Stimulated activated CD8-positive, alpha-beta memory T cell treated with anti-CD3 and anti-CD28 coated beads, Interleukin-12 subunit alpha, Interleukin-12 subunit beta, amount 100 ng/mL, for 24 hours (primary cell): ENCODE measurements around the gene IL6R.
"Not testable (repeated sequence)": the region's sequence is repeated elsewhere in the genome, so short reads cannot be mapped to it uniquely, and the experiment has no call there.

ENCODE experiments used
- DNase-seq: peaks from one replicate; pipeline ENCODE4 v3.0.0-alpha.2; 2020; ENCODE audit errors: extremely low read depth

IL6R gene

GRCh38 chr1:154406886-154407197 is 1.7 kb downstream of the IL6R start:
- DNase-seq: no peak

DNA sequence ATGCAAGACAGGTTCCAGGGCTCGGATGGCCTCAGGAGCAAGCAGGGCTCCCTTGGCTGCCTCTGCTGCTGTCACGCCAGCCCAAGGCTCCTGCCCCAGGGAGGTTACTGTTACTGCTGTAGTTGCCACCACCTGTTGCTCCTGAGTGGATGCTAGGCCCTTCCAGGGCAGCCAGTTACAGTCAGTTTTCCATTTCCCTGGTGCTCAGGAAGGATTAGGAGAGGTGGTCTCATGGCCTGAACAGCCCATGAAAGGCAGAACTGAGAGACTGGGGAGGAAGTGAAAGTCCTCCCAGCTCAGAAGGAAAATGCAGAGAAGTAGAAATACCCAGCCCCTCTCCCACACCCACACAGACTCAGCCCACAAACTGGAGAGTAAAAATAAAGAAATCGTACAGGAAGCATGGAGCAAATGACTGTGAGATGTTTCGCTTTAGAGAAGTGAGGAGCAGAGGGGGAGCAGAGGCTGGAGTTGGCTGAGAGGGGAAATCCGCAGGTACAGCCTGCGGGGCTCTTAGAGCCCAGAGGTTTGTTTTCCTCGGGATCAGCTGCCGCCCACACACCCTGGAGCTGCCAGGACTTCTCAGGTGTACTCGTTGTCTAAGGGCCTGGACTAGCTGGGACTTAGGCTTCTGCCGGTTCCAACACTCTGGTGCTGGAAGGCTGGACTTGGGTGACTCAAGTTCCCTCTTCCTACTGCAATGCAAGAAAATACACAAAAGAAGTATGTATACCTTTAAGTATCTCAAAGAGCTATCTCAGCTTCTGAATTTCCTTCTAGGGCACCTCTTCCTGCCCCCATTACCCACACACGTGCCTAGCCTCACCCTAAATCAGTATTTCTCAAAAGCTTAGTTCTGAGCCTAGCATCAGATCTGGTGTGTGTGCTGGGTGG is 2.3 kb downstream of the IL6R start:
- no peak for DNase-seq

GRCh38 chr1:154408174-154408777 is 3.1 kb downstream of the IL6R start:
- no peak for DNase-seq

DNA sequence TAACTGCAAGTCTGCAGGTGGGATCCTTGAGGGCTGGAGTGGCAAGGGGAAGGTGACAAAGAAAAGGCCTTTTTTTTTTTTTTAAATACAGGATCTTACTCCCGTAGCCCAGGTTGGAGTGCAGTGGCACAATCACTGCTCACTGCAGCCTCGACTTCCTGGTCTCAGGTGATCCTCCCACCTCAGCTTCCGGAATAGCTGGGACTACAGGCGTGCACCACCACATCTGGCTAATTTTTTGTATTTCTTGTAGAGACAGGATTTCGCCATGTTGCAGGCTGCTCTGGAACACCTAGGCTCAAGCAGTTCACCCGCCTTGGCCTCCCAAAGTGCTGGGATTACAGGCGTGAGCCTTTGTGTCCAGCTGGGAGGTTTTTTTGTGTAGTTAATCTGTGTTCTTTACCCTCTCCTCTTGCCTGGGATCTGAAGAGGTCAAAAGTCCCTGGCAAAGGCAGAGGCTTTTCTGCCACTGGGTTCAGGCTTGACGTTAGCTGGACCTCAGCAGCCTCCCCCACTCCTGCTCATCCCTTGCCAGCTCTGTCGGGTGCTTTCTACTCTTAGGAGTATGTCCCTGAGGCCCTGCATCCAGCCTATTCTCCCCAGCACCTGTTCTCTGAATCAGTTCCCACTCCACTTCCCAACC is 5.2 kb downstream of the IL6R start:
- DNase-seq: no peak

- DNase-seq: no peak
These were observed 6.4 kb downstream of the IL6R start for GRCh38 chr1:154411525-154411924.

DNA sequence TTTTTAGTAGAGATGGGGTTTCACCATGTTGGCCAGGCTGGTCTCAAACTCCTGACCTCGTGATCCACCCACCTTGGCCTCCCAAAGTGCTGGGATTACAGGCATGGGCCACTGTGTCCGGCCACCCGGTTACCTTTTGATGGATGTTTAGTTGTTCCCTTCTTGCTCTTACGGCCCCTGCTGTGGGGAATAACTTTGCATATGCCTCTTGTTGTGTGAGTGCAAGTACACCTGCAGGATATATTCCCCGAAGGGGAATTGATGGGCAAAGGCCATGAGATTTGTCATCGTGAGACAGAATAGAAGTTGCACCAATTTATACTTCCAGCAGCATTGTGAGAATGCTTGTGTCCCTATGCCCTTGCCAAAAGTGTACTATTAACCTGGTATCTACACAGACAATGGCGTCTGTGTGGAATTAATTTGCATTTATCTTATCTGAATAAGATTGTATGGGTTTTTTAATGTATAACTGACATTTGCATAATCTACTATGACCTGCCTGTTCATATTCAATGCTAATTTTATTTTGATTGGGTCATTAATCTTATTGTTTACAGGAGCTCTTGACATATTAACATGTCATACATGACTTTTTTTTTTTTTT is 8.1 kb downstream of the IL6R start:
- no peak for DNase-seq

GRCh38 chr1:154414606-154415005 is 9.5 kb downstream of the IL6R start:
- DNase-seq: no peak

DNA sequence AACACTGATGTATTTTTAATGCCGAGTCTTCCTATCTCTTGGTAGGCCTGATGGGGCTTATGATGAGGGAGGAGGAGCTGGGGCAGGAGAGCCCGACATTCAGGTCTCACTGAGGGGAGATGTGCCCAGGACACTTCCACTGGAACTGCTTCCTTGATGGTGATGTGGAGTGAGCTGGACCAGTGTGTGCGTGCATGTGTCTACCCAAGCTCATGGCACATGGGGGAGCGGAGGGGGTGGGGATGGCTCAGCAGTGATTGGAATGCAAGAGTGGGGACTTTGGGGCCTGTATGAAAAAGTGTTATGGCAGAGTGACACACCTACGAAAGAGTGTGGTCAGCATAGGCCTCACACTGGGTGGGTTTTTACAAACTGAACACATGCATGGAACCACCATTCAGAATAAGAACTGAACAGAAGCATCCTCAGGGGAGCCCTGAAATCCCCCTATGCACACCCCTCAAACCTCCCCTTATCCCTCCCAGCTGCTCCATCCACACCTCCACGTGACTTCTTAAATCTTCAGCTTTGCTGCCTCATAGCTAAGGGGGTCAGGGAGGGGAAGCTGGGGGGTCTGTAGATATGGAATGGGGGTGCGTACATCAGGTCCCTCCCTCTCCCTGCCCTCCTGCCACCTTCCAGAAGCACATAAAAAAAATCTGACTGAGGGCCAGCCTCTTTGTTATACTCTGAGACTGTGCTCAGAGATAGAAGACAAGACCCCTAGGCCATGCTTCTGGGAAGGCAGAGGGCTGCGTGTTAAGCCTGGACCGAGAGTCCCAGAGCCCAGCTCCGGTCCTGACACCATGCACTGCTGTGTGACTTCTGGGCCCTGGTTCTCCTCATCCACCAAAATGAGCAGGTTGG is 11.6 kb downstream of the IL6R start:
- DNase-seq: no peak

DNA sequence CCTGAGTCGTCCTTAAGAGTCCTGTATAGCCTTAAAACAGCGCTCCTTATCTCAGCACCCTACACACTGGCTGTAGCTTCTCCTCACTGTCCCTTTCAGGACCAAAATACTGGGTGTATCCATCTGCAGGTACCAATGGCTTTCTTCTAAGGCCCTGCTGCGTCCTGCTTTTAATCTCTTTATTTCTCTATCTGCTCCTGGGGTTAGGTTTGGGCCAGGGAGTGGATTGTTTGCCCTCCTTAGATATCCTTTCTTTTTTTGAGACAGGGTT is 12.1 kb downstream of the IL6R start:
- no peak for DNase-seq

DNA sequence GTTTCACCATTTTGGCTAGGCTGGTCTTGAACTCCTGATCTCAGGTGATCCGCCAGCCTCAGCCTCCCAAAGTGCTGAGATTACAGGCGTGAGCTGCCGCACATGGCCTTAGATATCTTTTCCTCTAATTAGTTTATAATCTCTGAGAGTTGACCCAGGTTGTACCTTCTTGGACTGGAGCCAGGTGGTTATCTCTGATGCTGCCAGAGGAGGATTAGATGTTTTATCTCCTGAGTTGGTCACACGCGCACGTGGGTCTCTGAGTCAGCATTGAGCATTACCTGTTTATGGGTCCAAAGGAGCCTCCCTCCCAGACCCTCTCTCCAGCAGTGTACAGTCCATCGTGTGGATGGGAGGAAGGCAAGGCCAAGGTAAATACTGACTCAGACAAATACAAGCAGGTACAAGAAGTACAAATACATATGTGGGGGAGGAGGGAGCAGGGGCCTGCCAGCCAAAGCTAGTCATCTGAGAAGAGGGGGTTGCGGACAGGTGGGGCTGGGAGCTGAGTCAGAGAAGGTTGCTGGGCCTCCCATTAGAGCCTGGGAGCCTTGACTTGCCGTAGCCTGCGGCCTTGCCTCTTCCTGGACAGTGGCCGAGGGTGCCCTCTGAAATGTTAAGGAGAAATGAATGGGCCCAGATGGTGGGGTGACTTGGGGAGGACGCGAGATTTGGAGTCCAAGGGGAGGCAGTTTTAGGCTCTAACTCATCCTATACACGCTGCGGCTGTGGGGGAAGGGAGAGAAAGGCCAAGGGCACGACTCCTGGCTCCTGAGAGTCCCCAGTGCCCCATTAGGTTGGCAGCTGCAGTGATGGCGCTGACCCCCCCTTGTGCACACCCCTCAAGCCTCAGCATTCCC is 13.1 kb downstream of the IL6R start:
- DNase-seq: no peak

- no peak for DNase-seq
These were observed 13.9 kb downstream of the IL6R start for GRCh38 chr1:154418923-154419619.

GRCh38 chr1:154419620-154420571 is 14.8 kb downstream of the IL6R start:
- DNase-seq: no peak

- no peak for DNase-seq
These were observed 16.1 kb downstream of the IL6R start for GRCh38 chr1:154420961-154421924.

GRCh38 chr1:154422049-154422448 is 16.9 kb downstream of the IL6R start:
- not testable (repeated sequence) for DNase-seq

DNA sequence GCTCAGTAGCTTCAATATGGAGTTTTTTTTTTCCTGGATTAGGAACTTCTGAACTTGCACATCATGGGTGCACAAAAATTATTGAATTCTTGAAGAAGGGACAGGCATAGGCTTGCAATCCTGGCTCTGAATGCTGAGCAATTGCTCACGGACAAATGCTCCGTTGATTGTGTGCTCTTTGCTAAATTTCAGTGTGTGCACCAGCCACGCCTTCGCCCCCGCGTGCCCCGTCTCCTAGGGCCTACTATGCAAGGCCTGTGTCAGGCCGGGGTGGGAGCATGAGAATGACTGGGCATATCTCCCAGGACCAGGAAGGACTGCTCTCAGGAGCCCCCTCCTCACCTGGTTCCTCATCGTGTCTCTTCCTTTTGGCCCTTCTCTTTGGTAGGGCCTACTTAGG is 17.4 kb downstream of the IL6R start:
- no peak for DNase-seq

GRCh38 chr1:154423304-154423987 is 18.3 kb downstream of the IL6R start:
- no peak for DNase-seq

GRCh38 chr1:154423988-154424326 is 18.8 kb downstream of the IL6R start:
- no peak for DNase-seq

DNA sequence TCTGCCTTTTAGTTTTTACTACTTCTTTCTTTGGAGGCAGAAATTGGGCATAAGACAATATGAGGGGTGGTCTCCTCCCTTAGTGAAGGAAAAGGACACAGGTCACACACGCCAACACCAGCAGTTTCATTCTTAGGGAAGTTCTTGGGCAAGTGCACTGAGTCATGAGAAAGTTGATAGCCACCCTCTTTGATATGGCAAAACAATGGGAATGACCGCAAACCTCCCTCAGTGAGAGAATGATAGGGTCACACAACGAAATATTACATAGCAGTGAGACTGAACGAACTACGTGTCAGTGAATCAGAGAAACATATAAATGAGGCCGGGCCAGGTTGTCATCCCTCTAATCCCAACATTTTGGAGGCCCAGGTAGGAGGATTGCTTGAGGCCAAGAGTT is 20.0 kb downstream of the IL6R start:
- DNase-seq: no peak
